Measurements from ENCODE around the gene SUCO.

The SUCO gene

GRCh38 chr1:172554915-172555314, 22.0 kb downstream of the SUCO start:
- Mint-ChIP-seq H3K36me3 (ENCODE audit: insufficient read depth) (peaks cover 53% of the 10 kb centered on the region), H3K9me3 (no peaks in the 10 kb centered on the region), H3K27me3 (no peaks in the 10 kb centered on the region), H3K27ac (no peak overlapping the region), H3K4me1 (ENCODE audit: low read depth in 2 of 2) (peaks cover 10 to 34% of the 10 kb centered on the region in 2 donors), H3K4me3 (no peak overlapping the region)
- DNase-seq: no peak
- ATAC-seq (replicated peaks): no peak

- peaks cover 4 to 26% of the 10 kb centered on the region in 2 donors for H3K4me1 Mint-ChIP-seq (ENCODE audit: low read depth in 2 of 2)
- H3K4me3 Mint-ChIP-seq: no peak overlapping the region
- DNase-seq (no peak), ATAC-seq (replicated peaks) (no peak)
- no peaks in the 10 kb centered on the region for H3K27me3 Mint-ChIP-seq
- peak overlapping the region in 1 of 2 donors; percentile 74 for H3K27ac Mint-ChIP-seq
- no peaks in the 10 kb centered on the region for H3K9me3 Mint-ChIP-seq
- peaks cover 53% of the 10 kb centered on the region for H3K36me3 Mint-ChIP-seq (ENCODE audit: insufficient read depth)
Measured at GRCh38 chr1:172556461-172556860, 23.5 kb downstream of the SUCO start.

DNA sequence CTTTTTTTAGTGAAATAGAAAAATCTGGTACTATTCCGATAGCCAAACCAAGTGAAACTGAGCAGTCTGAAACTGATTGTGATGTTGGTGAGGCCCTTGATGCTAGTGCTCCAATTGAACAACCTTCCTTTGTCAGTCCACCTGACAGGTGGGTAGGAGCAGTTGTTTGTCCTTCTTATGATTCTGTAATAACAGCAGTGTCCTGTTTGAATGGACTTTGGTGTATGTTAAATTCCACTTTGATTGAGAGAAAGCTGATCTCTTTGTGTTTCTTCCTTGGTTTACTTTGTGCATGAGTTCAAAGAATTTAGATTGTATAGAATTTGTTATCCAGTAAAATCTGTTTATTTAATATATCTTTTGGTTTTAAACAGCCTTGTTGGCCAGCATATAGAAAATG, 24.3 kb downstream of the SUCO start:
- Mint-ChIP-seq H3K27ac (no peak overlapping the region), H3K9me3 (no peaks in the 10 kb centered on the region), H3K27me3 (no peaks in the 10 kb centered on the region), H3K36me3 (ENCODE audit: insufficient read depth) (peaks cover 59% of the 10 kb centered on the region), H3K4me1 (ENCODE audit: low read depth in 2 of 2) (peaks cover 4 to 21% of the 10 kb centered on the region in 2 donors), H3K4me3 (no peak overlapping the region)
- ATAC-seq (replicated peaks) (no peak), DNase-seq (no peak)

- DNase-seq (no peak), ATAC-seq (replicated peaks) (no peak)
- Mint-ChIP-seq H3K36me3 (ENCODE audit: insufficient read depth) (peaks cover 68% of the 10 kb centered on the region), H3K27ac (no peak overlapping the region), H3K4me3 (no peak overlapping the region), H3K9me3 (no peaks in the 10 kb centered on the region), H3K27me3 (no peaks in the 10 kb centered on the region), H3K4me1 (ENCODE audit: low read depth in 2 of 2) (peaks cover 8 to 27% of the 10 kb centered on the region in 2 donors)
Measured at GRCh38 chr1:172559572-172560210, 26.7 kb downstream of the SUCO start.

- peak overlapping the region in 1 of 2 donors; percentile 21 for H3K27ac Mint-ChIP-seq
Measured at GRCh38 chr1:172561252-172561651, 28.3 kb downstream of the SUCO start.

GRCh38 chr1:172566196-172566997, 33.4 kb downstream of the SUCO start:
- no peak overlapping the region for H3K27ac Mint-ChIP-seq
- H3K27me3 Mint-ChIP-seq: no peaks in the 10 kb centered on the region
- DNase-seq (no peak), ATAC-seq (replicated peaks) (no peak)
- H3K4me3 Mint-ChIP-seq: no peak overlapping the region
- H3K36me3 Mint-ChIP-seq (ENCODE audit: insufficient read depth): peaks cover 77% of the 10 kb centered on the region
- H3K4me1 Mint-ChIP-seq (ENCODE audit: low read depth in 2 of 2): peaks cover 6 to 13% of the 10 kb centered on the region in 2 donors
- H3K9me3 Mint-ChIP-seq: no peaks in the 10 kb centered on the region

More at GRCh38 chr1:172561252-172561651, 28.3 kb downstream of the SUCO start:
- H3K9me3 Mint-ChIP-seq: no peaks in the 10 kb centered on the region
- no peak overlapping the region for H3K4me3 Mint-ChIP-seq
- H3K27me3 Mint-ChIP-seq: no peaks in the 10 kb centered on the region
- DNase-seq: no peak
- peaks cover 69% of the 10 kb centered on the region for H3K36me3 Mint-ChIP-seq (ENCODE audit: insufficient read depth)
- ATAC-seq (replicated peaks): no peak
- H3K4me1 Mint-ChIP-seq (ENCODE audit: low read depth in 2 of 2): peaks cover 6 to 21% of the 10 kb centered on the region in 2 donors

DNA sequence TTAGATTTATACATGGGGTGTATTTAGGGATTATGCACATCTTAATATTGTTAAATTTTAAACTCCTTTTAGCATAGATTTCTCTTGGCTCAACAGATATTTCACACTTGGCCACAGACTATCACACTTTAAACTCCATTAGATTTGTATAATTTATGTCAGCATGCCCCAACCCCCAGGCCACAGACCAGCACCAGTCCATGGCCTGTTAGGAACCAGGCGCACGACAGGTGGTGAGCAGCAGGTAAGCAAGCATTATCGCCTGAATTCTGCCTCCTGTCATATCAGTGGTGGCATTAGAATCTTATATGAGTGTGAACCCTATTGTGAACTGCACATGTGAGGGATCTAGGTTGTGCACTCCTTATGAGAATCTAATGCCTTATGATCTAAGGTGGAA, 34.8 kb downstream of the SUCO start:
- no peak for DNase-seq
- no peak overlapping the region for H3K27ac Mint-ChIP-seq
- ATAC-seq (replicated peaks): no peak
- peaks cover 74% of the 10 kb centered on the region for H3K36me3 Mint-ChIP-seq (ENCODE audit: insufficient read depth)
- no peaks in the 10 kb centered on the region for H3K9me3 Mint-ChIP-seq
- no peaks in the 10 kb centered on the region for H3K27me3 Mint-ChIP-seq
- peaks cover 6 to 12% of the 10 kb centered on the region in 2 donors for H3K4me1 Mint-ChIP-seq (ENCODE audit: low read depth in 2 of 2)
- no peak overlapping the region for H3K4me3 Mint-ChIP-seq

- peaks cover 0 to 2% of the 10 kb centered on the region in 2 donors for H3K4me1 Mint-ChIP-seq (ENCODE audit: low read depth in 2 of 2)
- H3K9me3 Mint-ChIP-seq: no peaks in the 10 kb centered on the region
- no peak overlapping the region for H3K4me3 Mint-ChIP-seq
- DNase-seq: no peak
- no peak for ATAC-seq (replicated peaks)
- no peaks in the 10 kb centered on the region for H3K27me3 Mint-ChIP-seq
- H3K36me3 Mint-ChIP-seq (ENCODE audit: insufficient read depth): peaks cover 78% of the 10 kb centered on the region
- H3K27ac Mint-ChIP-seq: no peak overlapping the region
Measured at GRCh38 chr1:172574080-172574479, 41.1 kb downstream of the SUCO start.

DNA sequence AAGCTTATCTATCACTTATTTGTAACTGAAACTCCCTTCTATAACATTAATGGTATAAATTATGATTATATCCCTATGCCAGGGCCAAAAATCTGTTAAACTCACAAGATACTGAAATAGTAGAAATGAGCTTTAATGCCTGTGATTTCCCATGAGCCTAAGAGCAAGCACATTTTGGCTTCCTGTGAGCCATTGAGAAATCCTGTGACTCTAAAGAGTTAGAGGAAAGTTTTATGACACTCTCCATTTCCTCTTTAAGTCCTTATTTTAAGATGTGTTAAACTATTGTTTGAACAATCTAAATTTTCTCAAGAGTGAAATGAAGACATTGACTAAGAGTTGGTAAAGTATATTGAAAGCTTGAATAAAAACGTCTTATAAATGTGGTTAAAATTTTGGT, 45.6 kb downstream of the SUCO start:
- Mint-ChIP-seq H3K4me1 (ENCODE audit: low read depth in 2 of 2) (peaks cover 2 to 7% of the 10 kb centered on the region in 2 donors), H3K27ac (no peak overlapping the region), H3K4me3 (no peak overlapping the region), H3K27me3 (no peaks in the 10 kb centered on the region), H3K36me3 (ENCODE audit: insufficient read depth) (peaks cover 64% of the 10 kb centered on the region), H3K9me3 (no peaks in the 10 kb centered on the region)
- ATAC-seq (replicated peaks) (no peak), DNase-seq (no peak)

- Mint-ChIP-seq H3K27me3 (no peaks in the 10 kb centered on the region), H3K4me1 (ENCODE audit: low read depth in 2 of 2) (peaks cover 2 to 7% of the 10 kb centered on the region in 2 donors), H3K4me3 (no peak overlapping the region), H3K36me3 (ENCODE audit: insufficient read depth) (peaks cover 56% of the 10 kb centered on the region), H3K27ac (peak overlapping the region in 1 of 2 donors; percentile 58), H3K9me3 (no peaks in the 10 kb centered on the region)
- ATAC-seq (replicated peaks) (no peak), DNase-seq (no peak)
Measured at GRCh38 chr1:172581273-172581672, 48.3 kb downstream of the SUCO start.

- H3K9me3 Mint-ChIP-seq: no peaks in the 10 kb centered on the region
- peak overlapping the region in 1 of 2 donors; percentile 58 for H3K27ac Mint-ChIP-seq
- DNase-seq (no peak), ATAC-seq (replicated peaks) (no peak)
- H3K4me3 Mint-ChIP-seq: no peak overlapping the region
- H3K4me1 Mint-ChIP-seq (ENCODE audit: low read depth in 2 of 2): peaks cover 2 to 7% of the 10 kb centered on the region in 2 donors
- no peaks in the 10 kb centered on the region for H3K27me3 Mint-ChIP-seq
- H3K36me3 Mint-ChIP-seq (ENCODE audit: insufficient read depth): peaks cover 51% of the 10 kb centered on the region
Measured at GRCh38 chr1:172581779-172582178, 48.8 kb downstream of the SUCO start.

DNA sequence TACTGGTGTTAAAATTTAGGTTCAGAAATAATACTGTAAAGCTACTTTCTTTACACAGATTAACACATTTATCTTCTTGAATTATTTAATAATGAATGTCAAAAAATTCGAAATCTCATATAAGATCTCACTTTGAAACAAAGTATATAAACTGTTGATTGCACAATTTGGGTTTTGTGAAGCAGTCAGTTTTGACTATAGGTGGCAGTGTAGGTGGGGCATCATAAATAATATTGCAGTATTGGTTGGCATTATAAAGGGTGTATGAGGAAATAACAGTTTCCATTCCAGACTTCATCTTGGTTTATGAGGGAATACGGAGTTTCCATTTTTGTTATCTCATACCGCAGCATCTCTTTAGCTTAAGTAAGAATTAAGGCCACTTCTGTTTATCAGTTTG, 49.9 kb downstream of the SUCO start:
- no peaks in the 10 kb centered on the region for H3K27me3 Mint-ChIP-seq
- peak overlapping the region in 1 of 2 donors; percentile 4 for H3K27ac Mint-ChIP-seq
- H3K9me3 Mint-ChIP-seq: no peaks in the 10 kb centered on the region
- ATAC-seq (replicated peaks) (no peak), DNase-seq (no peak)
- peaks cover 3 to 7% of the 10 kb centered on the region in 2 donors for H3K4me1 Mint-ChIP-seq (ENCODE audit: low read depth in 2 of 2)
- peaks cover 43% of the 10 kb centered on the region for H3K36me3 Mint-ChIP-seq (ENCODE audit: insufficient read depth)
- no peak overlapping the region for H3K4me3 Mint-ChIP-seq

GRCh38 chr1:172585348-172585747, 52.4 kb downstream of the SUCO start:
- peaks cover 47% of the 10 kb centered on the region for H3K36me3 Mint-ChIP-seq (ENCODE audit: insufficient read depth)
- no peaks in the 10 kb centered on the region for H3K27me3 Mint-ChIP-seq
- no peak for DNase-seq
- no peaks in the 10 kb centered on the region for H3K9me3 Mint-ChIP-seq
- ATAC-seq (replicated peaks): no peak
- H3K4me3 Mint-ChIP-seq: no peak overlapping the region
- peaks cover 6 to 12% of the 10 kb centered on the region in 2 donors for H3K4me1 Mint-ChIP-seq (ENCODE audit: low read depth in 2 of 2)
- H3K27ac Mint-ChIP-seq: peak overlapping the region in 1 of 2 donors; percentile 61

DNA sequence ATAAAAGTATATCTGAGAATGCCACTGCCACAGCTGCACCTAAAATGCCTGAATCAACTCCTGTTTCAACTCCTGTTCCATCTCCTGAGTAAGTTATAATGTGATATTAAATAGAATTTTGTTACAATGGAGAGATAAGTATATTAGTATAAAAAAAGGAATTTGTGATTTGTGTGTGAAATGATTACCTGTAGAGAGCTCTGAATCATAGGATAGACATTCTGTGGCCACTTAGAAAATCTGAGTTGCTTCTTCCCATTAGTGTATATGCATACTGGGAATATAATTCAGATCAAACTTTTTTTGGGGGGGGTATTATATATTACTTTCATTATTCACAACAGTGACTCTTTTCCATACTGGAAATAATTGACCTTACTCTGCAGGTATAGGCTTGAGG, 52.9 kb downstream of the SUCO start:
- Mint-ChIP-seq H3K4me3 (no peak overlapping the region), H3K36me3 (ENCODE audit: insufficient read depth) (peaks cover 48% of the 10 kb centered on the region), H3K4me1 (ENCODE audit: low read depth in 2 of 2) (peaks cover 6 to 12% of the 10 kb centered on the region in 2 donors), H3K27me3 (no peaks in the 10 kb centered on the region), H3K9me3 (no peaks in the 10 kb centered on the region), H3K27ac (no peak overlapping the region)
- ATAC-seq (replicated peaks) (no peak), DNase-seq (no peak)

Measured in effector memory CD8-positive, alpha-beta T cell (primary cell).